Neuron (in vitro differentiated cells): ENCODE data around the gene KIAA1549.

ENCODE experiments used
- H2AFZ ChIP-seq: one replicate; pipeline ENCODE4 v1.6.1; 2013; ENCODE audit warnings: low read depth, mild to moderate bottlenecking, inconsistent platforms, low read length, moderate library complexity
- H3K27me3 ChIP-seq: one replicate; pipeline ENCODE4 v1.6.1; 2013; ENCODE audit warnings: low read length; ENCODE audit not compliant: insufficient read depth
- H3K36me3 ChIP-seq: one replicate; pipeline ENCODE4 v1.6.1; 2013; ENCODE audit warnings: low read length; ENCODE audit not compliant: insufficient read depth
- H3K4me1 ChIP-seq: one replicate; pipeline ENCODE4 v1.6.1; 2013; ENCODE audit warnings: low read length; ENCODE audit not compliant: insufficient read depth
- H3K4me3 ChIP-seq: 2 replicates; pipeline ENCODE4 v1.5.1; 2013; ENCODE audit warnings: mild to moderate bottlenecking, low read length, moderate library complexity
- H3K9me3 ChIP-seq: one replicate; pipeline ENCODE4 v1.6.1; 2013; ENCODE audit warnings: low read length

Gene KIAA1549

GRCh38 chr7:138903859-138904435, 77.2 kb downstream of the KIAA1549 start:
- H3K4me3 ChIP-seq, result no peak overlapping the region
- H3K36me3 ChIP-seq, result peaks cover 76% of the 10 kb centered on the region
- H3K4me1 ChIP-seq, result no peaks in the 10 kb centered on the region
- no peaks in the 10 kb centered on the region for H3K27me3 ChIP-seq
- H2AFZ ChIP-seq, result no peak overlapping the region
- no peaks in the 10 kb centered on the region for H3K9me3 ChIP-seq

- H3K36me3 ChIP-seq, result peaks cover 74% of the 10 kb centered on the region
- no peaks in the 10 kb centered on the region for H3K4me1 ChIP-seq
- no peak overlapping the region for H3K4me3 ChIP-seq
- H2AFZ ChIP-seq, result no peak overlapping the region
- no peaks in the 10 kb centered on the region for H3K27me3 ChIP-seq
- no peaks in the 10 kb centered on the region for H3K9me3 ChIP-seq
These were observed 77.9 kb downstream of the KIAA1549 start for GRCh38 chr7:138903186-138903820.

GRCh38 chr7:138902161-138902560, 79.0 kb downstream of the KIAA1549 start:
- Histone ChIP-seq H3K4me1 (no peaks in the 10 kb centered on the region), H3K9me3 (no peaks in the 10 kb centered on the region), H3K36me3 (peaks cover 69% of the 10 kb centered on the region), H3K4me3 (no peak overlapping the region), H3K27me3 (no peaks in the 10 kb centered on the region), H2AFZ (no peak overlapping the region)

- Histone ChIP-seq H3K27me3 (no peaks in the 10 kb centered on the region), H2AFZ (no peak overlapping the region), H3K4me1 (no peaks in the 10 kb centered on the region), H3K9me3 (no peaks in the 10 kb centered on the region), H3K36me3 (peaks cover 71% of the 10 kb centered on the region), H3K4me3 (no peak overlapping the region)
These were observed 81.0 kb downstream of the KIAA1549 start for GRCh38 chr7:138900035-138900828.

GRCh38 chr7:138898802-138899201, 82.4 kb downstream of the KIAA1549 start:
- Histone ChIP-seq H3K4me3 (no peak overlapping the region), H3K36me3 (peaks cover 73% of the 10 kb centered on the region), H3K4me1 (no peaks in the 10 kb centered on the region), H2AFZ (no peak overlapping the region), H3K27me3 (no peaks in the 10 kb centered on the region), H3K9me3 (no peaks in the 10 kb centered on the region)

- Histone ChIP-seq H3K4me1 (no peaks in the 10 kb centered on the region), H3K4me3 (no peak overlapping the region), H3K9me3 (no peaks in the 10 kb centered on the region), H3K36me3 (peaks cover 74% of the 10 kb centered on the region), H2AFZ (no peak overlapping the region), H3K27me3 (no peaks in the 10 kb centered on the region)
These were observed 82.9 kb downstream of the KIAA1549 start for GRCh38 chr7:138898255-138898654.

- Histone ChIP-seq H2AFZ (no peak overlapping the region), H3K27me3 (no peaks in the 10 kb centered on the region), H3K4me1 (no peaks in the 10 kb centered on the region), H3K9me3 (no peaks in the 10 kb centered on the region), H3K4me3 (no peak overlapping the region), H3K36me3 (peaks cover 79% of the 10 kb centered on the region)
These were observed 85.5 kb downstream of the KIAA1549 start for GRCh38 chr7:138895679-138896078.

GRCh38 chr7:138893258-138893657, 87.9 kb downstream of the KIAA1549 start:
- H3K9me3 ChIP-seq, result no peaks in the 10 kb centered on the region

GRCh38 chr7:138892812-138893211, 88.4 kb downstream of the KIAA1549 start:
- no peaks in the 10 kb centered on the region for H3K27me3 ChIP-seq
- no peaks in the 10 kb centered on the region for H3K9me3 ChIP-seq
- H3K4me1 ChIP-seq, result no peaks in the 10 kb centered on the region
- peaks cover 76% of the 10 kb centered on the region for H3K36me3 ChIP-seq
- no peak overlapping the region for H3K4me3 ChIP-seq
- no peak overlapping the region for H2AFZ ChIP-seq

More at GRCh38 chr7:138893258-138893657, 87.9 kb downstream of the KIAA1549 start:
- Histone ChIP-seq H3K4me3 (no peak overlapping the region), H2AFZ (no peak overlapping the region), H3K27me3 (no peaks in the 10 kb centered on the region), H3K4me1 (no peaks in the 10 kb centered on the region), H3K36me3 (peaks cover 75% of the 10 kb centered on the region)

- Histone ChIP-seq H3K4me3 (no peak overlapping the region), H2AFZ (no peak overlapping the region), H3K4me1 (peaks cover 3% of the 10 kb centered on the region), H3K9me3 (no peaks in the 10 kb centered on the region), H3K36me3 (peaks cover 72% of the 10 kb centered on the region), H3K27me3 (no peaks in the 10 kb centered on the region)
These were observed 89.1 kb downstream of the KIAA1549 start for GRCh38 chr7:138892006-138892630.

GRCh38 chr7:138891446-138891810, 89.8 kb downstream of the KIAA1549 start:
- Histone ChIP-seq H3K4me1 (peaks cover 3% of the 10 kb centered on the region), H3K27me3 (no peaks in the 10 kb centered on the region), H2AFZ (no peak overlapping the region), H3K9me3 (no peaks in the 10 kb centered on the region), H3K36me3 (peaks cover 66% of the 10 kb centered on the region), H3K4me3 (no peak overlapping the region)

- H2AFZ ChIP-seq, result no peak overlapping the region
- H3K9me3 ChIP-seq, result no peaks in the 10 kb centered on the region
- H3K36me3 ChIP-seq, result peaks cover 59% of the 10 kb centered on the region
- H3K27me3 ChIP-seq, result no peaks in the 10 kb centered on the region
- peaks cover 3% of the 10 kb centered on the region for H3K4me1 ChIP-seq
- H3K4me3 ChIP-seq, result no peak overlapping the region
These were observed 90.4 kb downstream of the KIAA1549 start for GRCh38 chr7:138890499-138891445.
